KMS-11 (cell line): ENCODE measurements around the gene ARVCF.

Experiments
- H2AFZ ChIP-seq: fragments of 200-600 bp; sonication (generic); 2 replicates; pipeline ENCODE4 v1.6.1; 2016; ENCODE audit warnings: antibody characterized with exemption, mixed run types, low read depth
- H3K27ac ChIP-seq: fragments of 200-600 bp; sonication (generic); 2 replicates; pipeline ENCODE4 v1.6.1; 2016; ENCODE audit warnings: mild to moderate bottlenecking, mixed run types
- H3K27me3 ChIP-seq: fragments of 200-600 bp; sonication (generic); 2 replicates; pipeline ENCODE4 v1.6.1; 2017; ENCODE audit warnings: mild to moderate bottlenecking, low read depth, mixed run types, moderate library complexity; ENCODE audit not compliant: insufficient read depth
- H3K36me3 ChIP-seq: fragments of 200-600 bp; sonication (generic); 2 replicates; pipeline ENCODE4 v1.6.1; 2017; ENCODE audit warnings: mild to moderate bottlenecking, mixed run types; ENCODE audit not compliant: insufficient read depth
- H3K4me1 ChIP-seq: fragments of 200-600 bp; sonication (generic); 2 replicates; pipeline ENCODE4 v1.6.1; 2016; ENCODE audit warnings: mild to moderate bottlenecking, low read depth, mixed run types; ENCODE audit not compliant: poor library complexity, severe bottlenecking
- H3K4me2 ChIP-seq: fragments of 200-600 bp; sonication (generic); 2 replicates; pipeline ENCODE4 v1.7.0; 2016; ENCODE audit warnings: mild to moderate bottlenecking, mixed run types
- H3K4me3 ChIP-seq: fragments of 200-600 bp; sonication (generic); IDR thresholded peaks from 2 replicates; pipeline ENCODE4 v1.6.1; 2017; ENCODE audit warnings: low read depth, low read length, mixed read lengths; ENCODE audit not compliant: insufficient read depth
- H3K79me2 ChIP-seq: fragments of 200-600 bp; sonication (generic); 2 replicates; pipeline ENCODE4 v1.6.1; 2016; ENCODE audit warnings: low read depth, mixed run types; ENCODE audit not compliant: insufficient read depth
- H3K9ac ChIP-seq: fragments of 200-600 bp; sonication (generic); 2 replicates; pipeline ENCODE4 v1.6.1; 2016; ENCODE audit warnings: mild to moderate bottlenecking, mixed run types
- H4K20me1 ChIP-seq: fragments of 200-600 bp; sonication (generic); 2 replicates; pipeline ENCODE4 v1.6.1; 2016; ENCODE audit warnings: mild to moderate bottlenecking, mixed run types; ENCODE audit not compliant: insufficient read depth
- CTCF ChIP-seq: fragments of 200-600 bp; sonication (generic); conservative IDR thresholded peaks from 2 replicates; pipeline ENCODE4 v1.6.1; 2017; ENCODE audit warnings: low read depth, mild to moderate bottlenecking, antibody characterized with exemption, low read length, moderate library complexity, mixed read lengths

The ARVCF gene

GRCh38 chr22:19972652-19973550 is 43.7 kb downstream of the ARVCF start:
- Histone ChIP-seq H4K20me1 (no peaks in the 10 kb centered on the region), H2AFZ (no peak overlapping the region), H3K4me2 (no peak overlapping the region), H3K27ac (no peak overlapping the region), H3K36me3 (no peaks in the 10 kb centered on the region), H3K27me3 (no peaks in the 10 kb centered on the region), H3K4me1 (no peaks in the 10 kb centered on the region), H3K9ac (no peak overlapping the region), H3K79me2 (no peaks in the 10 kb centered on the region), H3K4me3 (no peak overlapping the region)
- no peak for TF ChIP-seq CTCF

GRCh38 chr22:19972251-19972650 is 44.4 kb downstream of the ARVCF start:
- no peaks in the 10 kb centered on the region for H3K27me3 ChIP-seq
- no peak overlapping the region for H3K9ac ChIP-seq
- no peaks in the 10 kb centered on the region for H3K79me2 ChIP-seq
- no peak overlapping the region for H3K27ac ChIP-seq
- H3K4me3 ChIP-seq: no peak overlapping the region
- peaks cover under 1% of the 10 kb centered on the region for H3K4me1 ChIP-seq
- no peaks in the 10 kb centered on the region for H4K20me1 ChIP-seq
- no peaks in the 10 kb centered on the region for H3K36me3 ChIP-seq
- no peak for TF ChIP-seq CTCF
- no peak overlapping the region for H2AFZ ChIP-seq
- no peak overlapping the region for H3K4me2 ChIP-seq

DNA sequence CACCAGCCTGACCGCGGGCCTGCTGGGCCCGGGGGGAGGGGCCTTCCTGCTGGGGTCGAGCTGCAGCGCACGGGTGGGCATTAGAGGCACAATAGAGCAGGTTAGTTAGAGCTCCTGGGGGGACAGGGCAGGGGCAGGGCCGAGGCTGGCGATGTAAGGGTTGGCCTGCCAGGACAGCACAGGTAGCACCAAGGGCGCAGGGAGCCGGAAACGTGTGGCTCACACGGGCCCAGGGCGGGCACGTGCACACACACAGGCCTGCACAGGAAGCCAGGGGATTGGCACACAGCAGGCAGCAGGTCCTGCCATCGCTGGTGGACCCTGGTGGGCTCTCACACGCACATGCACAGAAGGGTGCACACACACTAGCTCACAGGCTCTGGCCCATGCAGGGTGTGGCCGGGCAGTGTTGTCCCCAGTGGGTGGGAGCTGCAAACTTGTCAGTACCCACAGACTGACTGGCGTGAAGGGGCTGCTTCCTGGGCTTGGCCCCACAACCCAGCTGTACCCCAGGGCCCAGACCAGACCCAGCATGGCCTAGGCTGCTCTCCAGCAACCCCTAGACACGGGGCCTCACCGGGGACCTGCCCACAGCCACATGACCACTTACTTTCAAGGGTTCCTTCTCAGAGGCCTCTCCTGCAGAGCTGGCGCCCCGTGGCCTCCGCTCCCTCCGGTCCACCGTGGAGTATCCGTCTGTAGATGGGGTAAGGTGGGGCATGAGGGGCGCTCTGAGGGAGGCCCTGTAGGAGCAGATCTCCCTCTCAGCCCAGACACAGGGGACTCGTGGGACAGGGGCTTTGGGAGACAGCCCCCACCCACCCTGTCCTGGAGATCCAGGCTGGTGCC is 45.1 kb downstream of the ARVCF start:
- Histone ChIP-seq H3K27ac (no peak overlapping the region), H3K79me2 (no peaks in the 10 kb centered on the region), H3K4me1 (peaks cover 8% of the 10 kb centered on the region), H3K36me3 (no peaks in the 10 kb centered on the region), H3K9ac (no peak overlapping the region), H3K27me3 (no peaks in the 10 kb centered on the region), H3K4me3 (no peak overlapping the region), H3K4me2 (no peak overlapping the region), H4K20me1 (no peaks in the 10 kb centered on the region), H2AFZ (no peak overlapping the region)
- TF ChIP-seq CTCF: no peak

DNA sequence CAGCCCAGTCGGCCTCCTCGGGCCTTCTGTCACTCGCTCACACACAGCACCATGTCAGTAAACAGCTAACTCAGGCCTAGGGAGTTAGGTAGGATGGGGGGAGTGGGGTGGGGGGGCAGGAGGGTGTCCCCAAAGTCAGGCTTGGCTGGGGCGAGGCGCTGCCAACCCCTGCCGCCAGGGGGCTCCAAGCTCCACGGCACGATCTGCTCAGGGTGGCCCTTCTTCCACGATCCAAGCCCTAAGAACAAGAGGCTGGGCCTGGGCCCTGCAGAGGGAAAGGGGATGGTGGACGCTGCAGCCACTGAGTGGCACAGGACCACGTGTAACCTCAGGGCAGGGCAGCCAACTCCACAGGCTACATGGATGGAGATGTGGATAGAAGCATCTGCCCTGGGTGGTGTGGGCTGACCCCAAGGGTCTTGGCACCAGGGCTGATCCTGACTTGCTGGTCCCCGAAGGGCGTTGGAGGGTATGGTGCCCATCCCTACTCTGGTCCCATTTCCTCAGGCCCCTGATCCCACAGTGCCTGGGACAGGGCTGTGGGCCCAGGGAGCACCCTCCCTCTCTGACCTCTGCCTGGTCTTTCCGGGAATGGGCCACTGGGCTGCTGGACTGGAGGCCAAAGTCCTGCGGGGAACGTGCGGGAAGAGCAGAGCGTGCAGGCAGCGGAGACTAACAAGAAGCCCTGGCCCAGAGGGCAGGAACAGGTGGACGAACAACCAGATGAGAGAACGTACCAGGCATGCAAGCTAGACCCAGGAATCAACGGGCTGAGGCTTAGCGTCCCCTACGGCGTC is 45.9 kb downstream of the ARVCF start:
- H3K4me2 ChIP-seq: no peak overlapping the region
- no peaks in the 10 kb centered on the region for H3K27me3 ChIP-seq
- H3K79me2 ChIP-seq: no peaks in the 10 kb centered on the region
- H3K4me1 ChIP-seq: peaks cover 16% of the 10 kb centered on the region
- peak; percentile 83 for TF ChIP-seq CTCF
- no peak overlapping the region for H3K9ac ChIP-seq
- H3K36me3 ChIP-seq: no peaks in the 10 kb centered on the region
- H4K20me1 ChIP-seq: no peaks in the 10 kb centered on the region
- no peak overlapping the region for H2AFZ ChIP-seq
- no peak overlapping the region for H3K27ac ChIP-seq
- H3K4me3 ChIP-seq: no peak overlapping the region
